ENCODE data around the gene PROSER3. TPM values are rescaled to one million over a fixed set of nuclear protein-coding genes. Genes with fewer than 3 reads are reported as not detected.

Gene PROSER3
- polyA plus RNA-seq, 1 donor from 2014 or later: 1.2 TPM

DNA sequence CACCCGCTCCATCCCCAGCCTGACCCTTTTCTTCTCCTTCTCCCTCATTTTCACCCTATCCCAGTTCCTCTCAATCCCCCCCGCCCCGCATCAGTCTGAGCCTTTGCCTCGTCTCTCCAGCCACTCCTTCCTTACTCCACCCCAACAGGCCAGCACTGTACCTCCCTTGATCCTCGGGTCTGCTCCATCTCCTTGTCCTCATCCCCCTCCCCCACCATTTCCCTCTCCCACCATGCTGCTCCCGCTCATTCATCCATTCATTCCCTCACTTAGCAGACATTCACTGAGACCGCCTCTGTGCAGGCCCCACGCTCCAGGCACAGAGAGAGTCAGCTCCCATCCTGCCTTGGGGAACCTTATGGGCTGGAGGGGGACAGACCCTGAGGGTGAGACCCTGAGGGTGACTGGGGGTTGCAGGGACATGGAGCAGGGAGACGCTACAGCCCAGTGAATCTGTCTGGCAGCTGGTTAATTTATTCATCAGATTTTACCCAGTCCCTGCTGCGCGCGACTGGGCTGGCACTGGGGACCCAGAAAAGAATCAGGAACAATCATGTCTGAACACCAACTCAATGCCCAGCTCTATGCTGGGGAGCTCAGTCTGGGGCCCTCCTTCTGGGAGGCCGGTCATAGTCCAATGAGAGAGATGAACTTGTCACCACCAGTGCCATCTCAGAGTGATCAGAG lies 18.3 kb downstream of the PROSER3 start:
- H3K79me2 ChIP-seq (replicated peaks; ENCODE audit: insufficient read depth, low read length): peaks cover 25% of the 10 kb centered on the region
- no peaks in the 10 kb centered on the region for H3K9me2 ChIP-seq (ENCODE audit: insufficient read depth, low read length)
- H3K4me2 ChIP-seq (ENCODE audit: low read length): peak overlapping the region; percentile 99
- no peaks in the 10 kb centered on the region for H3K27me3 ChIP-seq (ENCODE audit: insufficient read depth, low read depth, low read length)
- H3K36me3 ChIP-seq (ENCODE audit: insufficient read depth, low read length): no peaks in the 10 kb centered on the region
- peak overlapping the region; percentile 93 for H3K9ac ChIP-seq (ENCODE audit: low read length)
- peak overlapping the region; percentile 79 for H3K27ac ChIP-seq (ENCODE audit: low read length)
- H3K4me3 ChIP-seq (ENCODE audit: low read length): peak overlapping the region; percentile 86
- TF ChIP-seq MXI1 (conservative IDR thresholded peaks at IDR 0.05; ENCODE audit: poor library complexity, severe bottlenecking): peak; percentile 71
- peak; percentile 22 for TF ChIP-seq SMC3 (conservative IDR thresholded peaks at IDR 0.05; ENCODE audit: poor library complexity)
- TF ChIP-seq, protein P1, sequence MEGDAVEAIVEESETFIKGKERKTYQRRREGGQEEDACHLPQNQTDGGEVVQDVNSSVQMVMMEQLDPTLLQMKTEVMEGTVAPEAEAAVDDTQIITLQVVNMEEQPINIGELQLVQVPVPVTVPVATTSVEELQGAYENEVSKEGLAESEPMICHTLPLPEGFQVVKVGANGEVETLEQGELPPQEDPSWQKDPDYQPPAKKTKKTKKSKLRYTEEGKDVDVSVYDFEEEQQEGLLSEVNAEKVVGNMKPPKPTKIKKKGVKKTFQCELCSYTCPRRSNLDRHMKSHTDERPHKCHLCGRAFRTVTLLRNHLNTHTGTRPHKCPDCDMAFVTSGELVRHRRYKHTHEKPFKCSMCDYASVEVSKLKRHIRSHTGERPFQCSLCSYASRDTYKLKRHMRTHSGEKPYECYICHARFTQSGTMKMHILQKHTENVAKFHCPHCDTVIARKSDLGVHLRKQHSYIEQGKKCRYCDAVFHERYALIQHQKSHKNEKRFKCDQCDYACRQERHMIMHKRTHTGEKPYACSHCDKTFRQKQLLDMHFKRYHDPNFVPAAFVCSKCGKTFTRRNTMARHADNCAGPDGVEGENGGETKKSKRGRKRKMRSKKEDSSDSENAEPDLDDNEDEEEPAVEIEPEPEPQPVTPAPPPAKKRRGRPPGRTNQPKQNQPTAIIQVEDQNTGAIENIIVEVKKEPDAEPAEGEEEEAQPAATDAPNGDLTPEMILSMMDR (IDR thresholded peaks at IDR 0.05; ENCODE audit: poor library complexity, severe bottlenecking): no peak
- peak; percentile 39 for TF ChIP-seq TAF1 (IDR thresholded peaks at IDR 0.05; ENCODE audit: low read depth)
- no peaks in the 10 kb centered on the region for H4K20me1 ChIP-seq (ENCODE audit: insufficient read depth)
- H2AFZ ChIP-seq (ENCODE audit: low read depth, low read length): peak overlapping the region; percentile 3
- no peaks in the 10 kb centered on the region for H3K9me3 ChIP-seq (ENCODE audit: low read length)
- no peaks in the 10 kb centered on the region for H3F3A ChIP-seq (ENCODE audit: insufficient read depth, low read length, poor library complexity, severe bottlenecking)

DNA sequence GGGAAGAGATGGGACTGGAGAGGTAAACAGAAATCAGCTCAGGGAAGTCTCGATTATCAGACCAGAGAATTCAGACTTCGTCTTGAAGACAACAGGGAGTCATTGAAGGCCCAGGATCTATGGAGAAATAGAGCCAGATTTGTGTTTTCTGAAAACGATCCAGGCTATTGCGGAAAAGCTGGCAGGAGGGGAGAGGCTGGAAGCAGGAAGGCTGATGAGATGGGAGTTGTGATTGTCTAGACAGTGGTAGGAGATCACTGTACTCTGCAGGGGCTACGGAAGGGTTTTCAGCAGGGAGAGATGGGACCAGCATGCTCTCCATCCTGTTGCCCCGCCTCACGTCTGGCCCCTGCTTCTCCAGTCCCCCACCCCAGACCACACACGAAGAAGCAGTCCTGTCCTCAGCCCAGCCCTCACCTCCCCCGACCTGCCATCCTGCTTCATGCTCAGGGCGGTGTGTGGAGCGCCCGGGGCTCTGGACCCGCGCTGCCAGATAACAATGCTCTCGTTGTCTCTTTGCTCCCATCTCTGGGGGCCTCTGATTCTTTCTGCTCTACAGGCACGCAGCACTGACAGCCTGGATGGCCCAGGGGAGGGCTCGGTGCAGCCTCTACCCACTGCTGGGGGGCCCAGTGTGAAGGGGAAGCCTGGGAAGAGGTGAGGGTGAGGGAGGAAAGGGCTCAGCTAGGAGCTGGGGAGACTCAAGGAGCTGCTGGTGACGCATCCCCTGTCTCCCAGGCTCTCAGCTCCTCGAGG lies 19.3 kb downstream of the PROSER3 start:
- Histone ChIP-seq H3F3A (ENCODE audit: insufficient read depth, low read length, poor library complexity, severe bottlenecking) (no peaks in the 10 kb centered on the region), H4K20me1 (ENCODE audit: insufficient read depth) (no peaks in the 10 kb centered on the region), H3K9ac (ENCODE audit: low read length) (peak overlapping the region; percentile 93), H3K4me3 (ENCODE audit: low read length) (peak overlapping the region; percentile 86), H2AFZ (ENCODE audit: low read depth, low read length) (no peak overlapping the region), H3K9me3 (ENCODE audit: low read length) (no peaks in the 10 kb centered on the region), H3K79me2 (replicated peaks; ENCODE audit: insufficient read depth, low read length) (peaks cover 25% of the 10 kb centered on the region), H3K27me3 (ENCODE audit: insufficient read depth, low read depth, low read length) (no peaks in the 10 kb centered on the region), H3K4me2 (ENCODE audit: low read length) (peak overlapping the region; percentile 99), H3K36me3 (ENCODE audit: insufficient read depth, low read length) (no peaks in the 10 kb centered on the region), H3K27ac (ENCODE audit: low read length) (no peak overlapping the region), H3K9me2 (ENCODE audit: insufficient read depth, low read length) (no peaks in the 10 kb centered on the region)
- TF ChIP-seq, protein P1 (IDR thresholded peaks at IDR 0.05; ENCODE audit: poor library complexity, severe bottlenecking): no peak
- TF ChIP-seq REST (IDR thresholded peaks at IDR 0.05; ENCODE audit: borderline replicate concordance) (no peak), POLR2AphosphoS5 (IDR thresholded peaks at IDR 0.05) (no peak), RAD21 (conservative IDR thresholded peaks at IDR 0.05) (no peak), MXI1 (conservative IDR thresholded peaks at IDR 0.05; ENCODE audit: poor library complexity, severe bottlenecking) (no peak), EZH2 (IDR thresholded peaks at IDR 0.05; ENCODE audit: borderline replicate concordance, insufficient read depth, low read length, poor library complexity, severe bottlenecking) (no peak), EP300 (conservative IDR thresholded peaks at IDR 0.05; ENCODE audit: poor library complexity, severe bottlenecking) (no peak)
